Naive thymus-derived CD4-positive, alpha-beta T cell (primary cell): ENCODE data around the gene FAF1. TPM values are rescaled to one million over a fixed set of nuclear protein-coding genes. Genes with fewer than 3 reads are reported as not detected.
"Not testable (repeated sequence)": the region's sequence is repeated elsewhere in the genome, so short reads cannot be mapped to it uniquely, and the experiment has no call there.

Source experiments
- ATAC-seq: fragments of 150-1000 bp; cut with Tn5 transposase; 2 replicates; pipeline ENCODE4 v1.10.0; 2021; ENCODE audit warnings: mild to moderate bottlenecking, moderate library complexity
- CTCF ChIA-PET: fragments of 350-600 bp; sonication (Branson Sonifier 250); formaldehyde crosslinking; loops from one replicate; lab custom pipeline; 2021; ENCODE audit warnings: antibody characterized with exemption; lab: Charles Lee
- POLR2A ChIA-PET: fragments of 350-600 bp; sonication (Branson Sonifier 250); formaldehyde crosslinking; loops from one replicate; lab custom pipeline; 2021; ENCODE audit warnings: antibody characterized with exemption, inconsistent platforms; lab: Charles Lee
- DNase-seq, 9 donors: peaks; one replicate each; pipeline versions ENCODE4 v3.0.0 to v3.0.0-alpha.2; 2020 to 2022; ENCODE audit warnings: mixed read lengths in 1 of 9
- H3K27ac ChIP-seq: one replicate; pipeline ENCODE4 v1.7.0; 2013; ENCODE audit warnings: mild to moderate bottlenecking, low read depth, low read length, moderate library complexity
- H3K27me3 ChIP-seq, 2 donors: one replicate each; pipeline ENCODE4 v1.7.0; 2013; ENCODE audit warnings: low read length in 2 of 2, mild to moderate bottlenecking in 2 of 2, moderate library complexity in 2 of 2; ENCODE audit not compliant: control insufficient read depth in 2 of 2, insufficient read depth in 2 of 2
- H3K36me3 ChIP-seq, 3 experiments: 1 replicate in 2 of 3; 2 replicates in 1 of 3; pipeline ENCODE4 v1.7.0; 2013; ENCODE audit warnings: low read length in 3 of 3, mild to moderate bottlenecking in 3 of 3, moderate library complexity in 1 of 3; ENCODE audit not compliant: insufficient read depth in 3 of 3, control insufficient read depth in 2 of 3
- H3K4me1 ChIP-seq, 2 donors: one replicate each; pipeline ENCODE4 v1.7.0; 2013; ENCODE audit warnings: low read length in 2 of 2, mild to moderate bottlenecking in 2 of 2, moderate library complexity in 1 of 2; ENCODE audit not compliant: control insufficient read depth in 2 of 2, insufficient read depth in 2 of 2
- H3K4me3 ChIP-seq: 2 replicates; pipeline ENCODE4 v1.7.0; 2013; ENCODE audit warnings: mild to moderate bottlenecking, low read length
- H3K9me3 ChIP-seq, 3 experiments: 1 replicate in 2 of 3; 2 replicates in 1 of 3; pipeline ENCODE4 v1.7.0; 2013; ENCODE audit warnings: low read length in 3 of 3; ENCODE audit not compliant: control insufficient read depth in 2 of 3
- H3K27ac Mint-ChIP-seq, 9 donors: one replicate each; pipeline ENCODE4 v1.8.0; 2020 to 2022; ENCODE audit warnings: mixed read lengths in 9 of 9, mild to moderate bottlenecking in 8 of 9, moderate library complexity in 5 of 9, inconsistent platforms in 2 of 9
- H3K27me3 Mint-ChIP-seq, 5 donors: one replicate each; pipeline ENCODE4 v1.8.0; 2021 to 2022; ENCODE audit warnings: mixed read lengths in 5 of 5, mild to moderate bottlenecking in 1 of 5
- H3K36me3 Mint-ChIP-seq, 5 donors: one replicate each; pipeline ENCODE4 v1.8.0; 2020 to 2022; ENCODE audit warnings: mixed read lengths in 5 of 5, mild to moderate bottlenecking in 3 of 5, inconsistent platforms in 1 of 5
- H3K4me1 Mint-ChIP-seq, 7 donors: one replicate each; pipeline ENCODE4 v1.8.0; 2020 to 2022; ENCODE audit warnings: mixed read lengths in 7 of 7, mild to moderate bottlenecking in 3 of 7, inconsistent platforms in 1 of 7
- H3K4me3 Mint-ChIP-seq, 10 donors: one replicate each; pipeline ENCODE4 v1.8.0; 2020 to 2022; ENCODE audit warnings: mild to moderate bottlenecking in 10 of 10, mixed read lengths in 10 of 10, moderate library complexity in 6 of 10, inconsistent platforms in 2 of 10
- H3K9me3 Mint-ChIP-seq, 11 donors: one replicate each; pipeline ENCODE4 v1.8.0; 2020 to 2022; ENCODE audit warnings: mixed read lengths in 11 of 11, mild to moderate bottlenecking in 4 of 11, inconsistent platforms in 1 of 11, moderate library complexity in 1 of 11
- intact Hi-C, 2 donors: fragments of 100-400 bp; cut with micrococcal nuclease; formaldehyde crosslinking; loops; one replicate each; pipeline ENCODE4 v1.15.1; 2023
- polyA plus RNA-seq, 2 donors: library from polyadenylated mRNA; unstranded; fragments of 300-500 nt; fragmentation: Illumina TruSeq; gene quantifications; one replicate each; pipeline ENCODE4 v1.2.3, GENCODE V29; 2021
- total RNA-seq, 6 experiments: library from RNA in 5 of 6; stranded (reverse) in 5 of 6; gene quantifications; 1 replicate in 5 of 6; 2 replicates in 1 of 6; pipeline ENCODE4 v1.2.3 and lab custom pipeline; 2021 to 2026

The FAF1 gene
- total and polyA plus RNA-seq, 7 experiments from 2014 or later, result 36.9 to 66.6 (median 48.5) TPM

DNA sequence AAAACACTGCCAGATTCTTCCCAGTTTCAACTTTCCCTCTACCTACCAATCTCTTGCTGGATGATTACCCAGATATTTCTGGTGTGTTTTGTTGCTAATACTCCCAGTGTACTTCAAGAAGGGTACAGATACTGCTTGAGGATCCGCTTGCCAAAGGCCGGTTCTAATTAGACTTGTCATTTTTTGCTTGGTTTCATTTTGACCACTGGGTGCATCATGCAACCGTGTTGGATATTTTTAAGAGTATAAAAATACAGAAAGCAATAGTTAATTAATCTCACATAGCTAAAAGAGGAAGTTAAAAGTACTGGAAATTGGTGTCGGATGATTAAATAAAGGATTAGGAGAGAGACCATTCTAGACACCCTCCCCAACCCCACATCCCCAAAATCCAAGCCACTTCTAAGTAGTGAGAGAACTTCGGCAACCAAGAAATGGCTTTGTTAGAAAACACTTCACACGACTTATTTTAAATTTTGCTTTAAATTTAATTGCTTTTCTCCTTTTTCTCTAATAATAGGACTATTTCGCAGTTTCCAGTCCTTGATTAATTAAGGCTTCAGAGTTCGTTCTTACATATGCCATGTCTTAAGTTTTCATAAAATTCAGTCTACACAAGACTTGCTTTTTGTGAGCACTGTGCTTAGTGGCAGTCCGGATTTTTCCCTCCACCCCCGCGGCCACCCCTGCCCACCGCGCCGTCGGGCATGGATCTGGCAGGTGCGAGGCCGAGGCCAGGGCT is 7.5 kb upstream of the FAF1 start:
- Mint-ChIP-seq H3K27ac (peak overlapping the region in 8 of 9 donors; percentile 71 to 100 (median 88)), H3K36me3 (peaks cover 0 to 4% (median 0%) of the 10 kb centered on the region in 5 donors), H3K4me1 (peaks cover 18 to 29% (median 26%) of the 10 kb centered on the region in 7 donors), H3K4me3 (peak overlapping the region; percentile 86 to 99 (median 96)), H3K27me3 (peaks cover 0 to 12% (median 0%) of the 10 kb centered on the region in 5 donors), H3K9me3 (no peaks in the 10 kb centered on the region)
- ATAC-seq (no peak), DNase-seq (no peak)
- ChIA-PET CTCF (interaction anchor here (0.9 kb wide), 1 partner anchor 10 kb away, joined by 3 read pairs; no protein-coding TSS in a partner anchor), POLR2A (interaction anchor here (1.8 to 7.0 kb wide), 3 partner anchors 7 to 268 kb away, joined by 4 to 82 read pairs (median 31); partner anchors contain the start of gene FAF1)
- Histone ChIP-seq H3K4me1 (peaks cover 6 to 15% of the 10 kb centered on the region in 2 donors), H3K4me3 (peak overlapping the region; percentile 83), H3K9me3 (no peaks in the 10 kb centered on the region), H3K27ac (peak overlapping the region; percentile 96), H3K27me3 (no peaks in the 10 kb centered on the region), H3K36me3 (peaks cover 0 to 10% (median 0%) of the 10 kb centered on the region in 3 experiments)
- intact Hi-C loops, result loop anchor here (1.0 to 10.0 kb wide), 13 partner anchors 7 to 1437 kb away; partner anchors contain the start of genes FAF1 (in 2 of the 2), NRDC (in 2 of the 2), RNF11 (in 2 of the 2) and BTF3L4 (in 1 of the 2)

DNA sequence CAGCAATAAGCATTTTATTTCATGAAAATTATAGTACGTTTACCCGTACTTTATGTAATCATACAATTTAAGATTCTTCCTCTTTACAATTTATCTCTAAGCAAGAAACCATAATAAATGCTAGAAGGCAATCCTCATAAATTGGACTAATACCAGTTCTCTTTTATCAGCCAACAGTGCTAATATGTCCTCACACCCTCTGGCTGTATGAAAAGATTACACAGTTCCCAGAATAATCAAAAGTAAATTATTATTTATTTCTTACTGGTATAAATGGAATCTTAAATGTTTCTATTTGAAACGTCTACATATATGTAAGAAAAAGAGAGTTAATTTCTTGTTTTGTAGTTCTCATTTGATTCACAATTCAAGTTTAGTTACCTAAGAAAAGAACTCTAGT is 6.9 kb upstream of the FAF1 start:
- Mint-ChIP-seq H3K27ac (peak overlapping the region in 7 of 9 donors; percentile 65 to 94 (median 81)), H3K27me3 (peaks cover 0 to 12% (median 0%) of the 10 kb centered on the region in 5 donors), H3K4me3 (peak overlapping the region in 8 of 10 donors; percentile 20 to 99 (median 89)), H3K9me3 (no peaks in the 10 kb centered on the region), H3K36me3 (peaks cover 0 to 4% (median 0%) of the 10 kb centered on the region in 5 donors), H3K4me1 (peaks cover 18 to 29% (median 26%) of the 10 kb centered on the region in 7 donors)
- intact Hi-C loops, result loop anchor here (5.0 to 10.0 kb wide), 4 partner anchors 35 to 1438 kb away; partner anchors contain the start of genes BTF3L4 (in 1 of the 2), ORC1 (in 1 of the 2), PRPF38A (in 1 of the 2) and TXNDC12 (in 1 of the 2)
- Histone ChIP-seq H3K27me3 (no peaks in the 10 kb centered on the region), H3K36me3 (peaks cover 0 to 10% (median 0%) of the 10 kb centered on the region in 3 experiments), H3K27ac (no peak overlapping the region), H3K4me1 (peaks cover 6 to 15% of the 10 kb centered on the region in 2 donors), H3K9me3 (no peaks in the 10 kb centered on the region), H3K4me3 (peak overlapping the region; percentile 9)
- CTCF ChIA-PET, result no interaction called here
- POLR2A ChIA-PET, result interaction anchor here (7.0 kb wide), 1 partner anchor 7 kb away, joined by 82 read pairs; the partner anchor contains the start of gene FAF1
- DNase-seq (no peak), ATAC-seq (no peak)

DNA sequence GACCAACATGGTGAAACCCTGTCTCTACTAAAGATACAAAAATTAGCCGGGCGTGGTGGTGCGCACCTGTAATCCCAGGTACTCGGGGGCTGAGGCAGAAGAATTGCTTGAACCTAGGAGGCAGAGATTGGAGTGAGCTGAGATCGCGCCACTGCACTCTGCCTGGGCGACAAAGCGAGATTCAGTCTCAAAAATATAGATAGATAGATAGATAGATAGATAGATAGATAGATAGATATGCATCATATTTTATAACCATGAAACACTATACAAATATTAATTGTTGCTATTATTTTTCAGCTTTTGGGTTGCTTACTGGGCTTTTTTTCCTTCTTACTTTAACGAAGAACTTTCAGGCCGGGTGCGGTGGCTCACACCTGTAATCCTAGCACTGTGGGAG is 4.8 kb upstream of the FAF1 start:
- Histone ChIP-seq H3K36me3 (peaks cover 0 to 10% (median 0%) of the 10 kb centered on the region in 3 experiments), H3K27ac (no peak overlapping the region), H3K9me3 (no peaks in the 10 kb centered on the region), H3K4me3 (no peak overlapping the region), H3K27me3 (no peaks in the 10 kb centered on the region), H3K4me1 (peaks cover 0 to 8% of the 10 kb centered on the region in 2 donors)
- no peak for DNase-seq
- POLR2A ChIA-PET, result no interaction called here
- CTCF ChIA-PET, result no interaction called here
- H3K9me3 Mint-ChIP-seq, result peaks cover 0 to 4% (median 0%) of the 10 kb centered on the region in 11 donors
- ATAC-seq, result no peak
- H3K36me3 Mint-ChIP-seq, result peaks cover 0 to 2% (median 0%) of the 10 kb centered on the region in 5 donors
- no peak overlapping the region for H3K4me3 Mint-ChIP-seq
- peak overlapping the region in 1 of 9 donors; percentile 2 for H3K27ac Mint-ChIP-seq
- H3K4me1 Mint-ChIP-seq, result peaks cover 15 to 20% (median 18%) of the 10 kb centered on the region in 7 donors
- intact Hi-C loops, result loop anchor here (5.0 to 10.0 kb wide), 4 partner anchors 33 to 1440 kb away; partner anchors contain the start of genes BTF3L4 (in 1 of the 2), ORC1 (in 1 of the 2), PRPF38A (in 1 of the 2) and TXNDC12 (in 1 of the 2)
- peaks cover 0 to 14% (median 0%) of the 10 kb centered on the region in 5 donors for H3K27me3 Mint-ChIP-seq

DNA sequence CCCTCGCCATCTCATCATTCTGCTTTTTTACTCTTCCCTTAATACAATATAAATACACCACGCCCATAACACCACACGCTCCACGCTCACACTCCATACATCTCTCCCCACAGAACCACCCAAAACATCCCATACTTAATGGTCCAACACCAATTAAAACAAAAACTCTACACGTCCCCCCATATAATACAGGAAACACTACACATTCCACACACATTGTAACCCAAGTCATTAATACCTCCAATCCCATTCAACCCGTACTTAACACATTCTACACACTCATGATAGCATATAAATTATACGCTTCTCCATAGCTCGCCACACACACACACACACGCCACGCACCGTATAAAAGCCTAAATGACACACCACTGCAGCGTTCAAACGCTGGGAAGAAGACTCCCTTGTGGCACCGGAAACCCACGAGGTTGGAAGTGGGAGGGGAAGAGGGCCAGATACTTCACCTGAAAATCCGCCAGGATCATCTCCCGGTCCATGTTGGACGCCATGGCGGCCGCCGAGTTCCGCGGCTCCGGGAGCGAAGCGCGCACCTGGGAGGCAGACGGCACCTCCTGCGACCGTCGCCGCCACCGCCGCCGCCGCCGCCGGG is 659 bp downstream of the FAF1 start:
- H3K4me3 ChIP-seq, result peak overlapping the region; percentile 61
- POLR2A ChIA-PET, result interaction anchor here (0.6 to 4.9 kb wide), 3 partner anchors 11 to 1348 kb away, joined by 3 to 82 read pairs (median 3); partner anchors contain the start of gene CDKN2C
- ATAC-seq (peak; percentile 26), DNase-seq (peak in 4 of 9 donors; percentile 12 to 50 (median 42))
- Mint-ChIP-seq H3K27me3 (peaks cover 0 to 6% (median 0%) of the 10 kb centered on the region in 5 donors), H3K36me3 (no peaks in the 10 kb centered on the region), H3K9me3 (peaks cover 0 to 4% (median 0%) of the 10 kb centered on the region in 11 donors), H3K4me3 (peak overlapping the region; percentile 82 to 96 (median 88)), H3K27ac (peak overlapping the region; percentile 18 to 96 (median 85)), H3K4me1 (peaks cover 14 to 41% (median 24%) of the 10 kb centered on the region in 7 donors)
- H3K9me3 ChIP-seq, result no peaks in the 10 kb centered on the region
- peak overlapping the region; percentile 71 for H3K27ac ChIP-seq
- no peaks in the 10 kb centered on the region for H3K36me3 ChIP-seq
- H3K4me1 ChIP-seq, result peaks cover 7% of the 10 kb centered on the region in 2 donors
- intact Hi-C loops, result no loop called here
- no peaks in the 10 kb centered on the region for H3K27me3 ChIP-seq
- CTCF ChIA-PET, result no interaction called here

DNA sequence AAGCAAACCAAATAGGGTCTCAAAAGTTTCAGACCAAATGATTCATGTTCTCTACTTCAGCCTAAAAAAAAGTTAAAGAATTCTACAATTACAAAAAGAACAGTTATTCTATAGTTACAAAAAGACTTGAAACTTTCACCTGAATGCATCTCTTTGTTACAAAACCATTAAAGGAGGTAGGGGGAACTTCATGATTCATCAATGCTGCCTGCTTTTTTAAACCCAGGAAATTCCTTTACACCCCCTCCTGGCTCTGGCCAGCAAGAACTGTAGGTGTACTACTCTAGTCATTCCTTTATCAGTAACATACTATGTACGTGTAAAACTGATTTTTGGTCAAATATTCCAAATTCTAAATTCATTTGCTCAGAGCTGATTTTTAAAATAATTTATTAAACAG is 5.0 kb downstream of the FAF1 start:
- H3K36me3 Mint-ChIP-seq, result peaks cover 0 to 16% (median 6%) of the 10 kb centered on the region in 5 donors
- H3K4me3 ChIP-seq, result no peak overlapping the region
- H3K4me1 Mint-ChIP-seq, result peaks cover 12 to 54% (median 31%) of the 10 kb centered on the region in 7 donors
- no peaks in the 10 kb centered on the region for H3K27me3 ChIP-seq
- H3K36me3 ChIP-seq, result no peaks in the 10 kb centered on the region
- ChIA-PET POLR2A (no interaction called here), CTCF (no interaction called here)
- no peak overlapping the region for H3K27ac ChIP-seq
- peaks cover 0 to under 1% (median 0%) of the 10 kb centered on the region in 5 donors for H3K27me3 Mint-ChIP-seq
- no peak for ATAC-seq
- intact Hi-C loops, result no loop called here
- H3K9me3 Mint-ChIP-seq, result peaks cover 0 to 2% (median 0%) of the 10 kb centered on the region in 11 donors
- peaks cover 4 to 7% of the 10 kb centered on the region in 2 donors for H3K4me1 ChIP-seq
- H3K9me3 ChIP-seq, result no peaks in the 10 kb centered on the region
- no peak overlapping the region for H3K4me3 Mint-ChIP-seq
- no peak overlapping the region for H3K27ac Mint-ChIP-seq
- no peak for DNase-seq

DNA sequence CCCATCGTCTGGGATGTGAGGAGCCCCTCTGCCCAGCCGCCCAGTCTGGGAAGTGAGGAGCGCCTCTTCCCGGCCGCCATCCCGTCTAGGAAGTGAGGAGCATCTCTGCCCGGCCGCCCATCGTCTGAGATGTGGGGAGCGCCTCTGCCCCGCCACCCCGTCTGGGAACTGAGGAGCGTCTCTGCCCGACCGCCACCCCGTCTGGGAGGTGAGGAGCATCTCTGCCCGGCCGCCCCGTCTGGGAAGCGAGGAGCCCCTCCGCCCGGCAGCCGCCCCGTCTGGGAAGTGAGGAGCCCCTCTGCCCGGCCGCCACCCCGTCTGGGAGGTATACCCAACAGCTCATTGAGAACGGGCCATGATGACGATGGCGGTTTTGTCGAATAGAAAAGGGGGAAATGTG is 7.5 kb downstream of the FAF1 start:
- H3K27me3 ChIP-seq, POLR2A ChIA-PET, H3K9me3 ChIP-seq, H3K27ac ChIP-seq, H3K4me3 Mint-ChIP-seq, H3K27me3 Mint-ChIP-seq, intact Hi-C loops, ATAC-seq, H3K9me3 Mint-ChIP-seq, H3K27ac Mint-ChIP-seq, H3K4me1 ChIP-seq, H3K36me3 ChIP-seq, H3K4me3 ChIP-seq, CTCF ChIA-PET, DNase-seq: not testable (repeated sequence)
- Mint-ChIP-seq H3K36me3 (peaks cover 0 to 23% (median 12%) of the 10 kb centered on the region in 5 donors), H3K4me1 (peaks cover 12 to 56% (median 39%) of the 10 kb centered on the region in 7 donors)
